ENCODE results near the gene COL4A6.

Gene COL4A6

DNA sequence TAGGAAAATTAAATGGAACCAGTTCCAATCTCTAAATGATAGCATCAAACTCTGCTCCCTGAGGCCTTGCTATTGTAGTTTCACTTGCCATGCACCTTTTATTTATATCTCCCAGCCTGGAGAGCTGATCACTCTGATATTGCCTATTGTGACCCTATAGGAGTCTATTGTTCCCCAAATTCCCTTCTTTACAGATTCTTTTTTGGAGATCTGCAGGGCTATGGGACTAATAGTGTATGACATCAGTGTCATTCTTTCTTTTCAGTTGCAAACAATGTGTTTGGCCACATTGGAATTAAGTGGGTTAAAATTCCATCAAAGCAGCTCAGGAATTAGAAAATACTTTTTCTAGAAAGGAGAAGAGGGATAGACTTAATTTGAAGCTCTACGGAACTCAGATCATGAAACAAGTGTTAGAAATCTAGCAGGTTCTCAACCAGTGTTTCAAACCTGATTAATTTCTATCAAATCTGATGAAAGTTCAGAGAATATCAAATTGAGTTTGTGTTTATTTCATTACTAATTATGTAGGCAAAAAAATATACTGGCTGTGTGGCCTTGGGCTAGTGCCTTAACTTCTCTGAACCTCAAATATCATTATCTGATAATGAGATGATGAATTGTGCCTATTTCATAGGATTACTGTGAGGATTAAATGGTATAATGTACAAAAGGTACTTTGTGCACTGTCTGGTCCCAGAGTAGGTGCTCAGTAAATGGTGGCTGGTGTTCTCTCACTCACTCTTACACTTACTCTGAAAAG is 71.4 kb downstream of the COL4A6 start:
- H3K79me2 ChIP-seq (ENCODE audit: insufficient read depth, low read length), result no peaks in the 10 kb centered on the region
- H3K4me2 ChIP-seq (ENCODE audit: low read length), result no peak overlapping the region
- no peaks in the 10 kb centered on the region for H4K20me1 ChIP-seq (ENCODE audit: insufficient read depth, low read length)
- no peaks in the 10 kb centered on the region for H3K36me3 ChIP-seq (ENCODE audit: insufficient read depth, low read length)
- H3K9me2 ChIP-seq (ENCODE audit: low read depth, low read length), result no peaks in the 10 kb centered on the region
- TF ChIP-seq EZH2 (IDR thresholded peaks at IDR 0.05; ENCODE audit: borderline replicate concordance, low read length), result no peak
- TF ChIP-seq, protein P1, sequence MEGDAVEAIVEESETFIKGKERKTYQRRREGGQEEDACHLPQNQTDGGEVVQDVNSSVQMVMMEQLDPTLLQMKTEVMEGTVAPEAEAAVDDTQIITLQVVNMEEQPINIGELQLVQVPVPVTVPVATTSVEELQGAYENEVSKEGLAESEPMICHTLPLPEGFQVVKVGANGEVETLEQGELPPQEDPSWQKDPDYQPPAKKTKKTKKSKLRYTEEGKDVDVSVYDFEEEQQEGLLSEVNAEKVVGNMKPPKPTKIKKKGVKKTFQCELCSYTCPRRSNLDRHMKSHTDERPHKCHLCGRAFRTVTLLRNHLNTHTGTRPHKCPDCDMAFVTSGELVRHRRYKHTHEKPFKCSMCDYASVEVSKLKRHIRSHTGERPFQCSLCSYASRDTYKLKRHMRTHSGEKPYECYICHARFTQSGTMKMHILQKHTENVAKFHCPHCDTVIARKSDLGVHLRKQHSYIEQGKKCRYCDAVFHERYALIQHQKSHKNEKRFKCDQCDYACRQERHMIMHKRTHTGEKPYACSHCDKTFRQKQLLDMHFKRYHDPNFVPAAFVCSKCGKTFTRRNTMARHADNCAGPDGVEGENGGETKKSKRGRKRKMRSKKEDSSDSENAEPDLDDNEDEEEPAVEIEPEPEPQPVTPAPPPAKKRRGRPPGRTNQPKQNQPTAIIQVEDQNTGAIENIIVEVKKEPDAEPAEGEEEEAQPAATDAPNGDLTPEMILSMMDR (IDR thresholded peaks at IDR 0.05; ENCODE audit: low read length), result no peak
- H3K4me1 ChIP-seq (ENCODE audit: insufficient read depth, low read length, severe bottlenecking), result no peaks in the 10 kb centered on the region
- no peaks in the 10 kb centered on the region for H3K27me3 ChIP-seq (ENCODE audit: insufficient read depth, low read length)
- no peak overlapping the region for H3K9ac ChIP-seq (ENCODE audit: low read length)
- H2AFZ ChIP-seq (ENCODE audit: low read length), result no peak overlapping the region
- no peaks in the 10 kb centered on the region for H3K9me3 ChIP-seq (ENCODE audit: low read length)
- H3K27ac ChIP-seq (ENCODE audit: low read depth, low read length, poor library complexity, severe bottlenecking), result no peak overlapping the region
- H3K4me3 ChIP-seq (ENCODE audit: low read depth, low read length, poor library complexity, severe bottlenecking), result no peak overlapping the region
- H3F3A ChIP-seq (ENCODE audit: insufficient read depth, low read length), result no peaks in the 10 kb centered on the region

DNA sequence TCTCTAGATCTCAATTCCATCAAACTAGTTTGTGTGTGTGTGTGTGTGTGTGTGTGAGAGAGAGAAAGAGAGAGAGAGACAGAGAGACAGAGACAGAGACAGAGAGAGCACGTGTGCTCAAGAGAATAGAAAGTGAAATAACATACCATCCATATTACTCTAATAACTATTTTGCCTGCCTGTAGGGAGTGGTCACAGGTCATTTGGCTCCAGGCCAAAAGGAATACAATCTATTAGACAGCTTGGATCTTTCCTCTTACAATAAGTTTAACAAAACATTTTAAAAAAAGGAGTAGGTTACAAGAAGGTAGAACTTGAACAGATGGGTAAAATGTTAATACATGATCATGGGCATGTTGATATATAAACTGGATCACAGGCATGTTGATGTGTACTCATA is 76.2 kb downstream of the COL4A6 start:
- no peaks in the 10 kb centered on the region for H3K36me3 ChIP-seq (ENCODE audit: insufficient read depth, low read length)
- no peaks in the 10 kb centered on the region for H4K20me1 ChIP-seq (ENCODE audit: insufficient read depth, low read length)
- H3K27ac ChIP-seq (ENCODE audit: low read depth, low read length, poor library complexity, severe bottlenecking), result no peak overlapping the region
- no peak overlapping the region for H3K4me3 ChIP-seq (ENCODE audit: low read depth, low read length, poor library complexity, severe bottlenecking)
- H3K9ac ChIP-seq (ENCODE audit: low read length), result no peak overlapping the region
- no peaks in the 10 kb centered on the region for H3K27me3 ChIP-seq (ENCODE audit: insufficient read depth, low read length)
- H3K9me3 ChIP-seq (ENCODE audit: low read length), result no peaks in the 10 kb centered on the region
- H3K9me2 ChIP-seq (ENCODE audit: low read depth, low read length), result no peaks in the 10 kb centered on the region
- H3K4me2 ChIP-seq (ENCODE audit: low read length), result no peak overlapping the region
- H3F3A ChIP-seq (ENCODE audit: insufficient read depth, low read length), result no peaks in the 10 kb centered on the region
- H3K4me1 ChIP-seq (ENCODE audit: insufficient read depth, low read length, severe bottlenecking), result no peaks in the 10 kb centered on the region
- TF ChIP-seq, protein P1 (IDR thresholded peaks at IDR 0.05; ENCODE audit: low read length), result no peak
- TF ChIP-seq EZH2 (IDR thresholded peaks at IDR 0.05; ENCODE audit: borderline replicate concordance, low read length), result no peak
- H3K79me2 ChIP-seq (ENCODE audit: insufficient read depth, low read length), result no peaks in the 10 kb centered on the region
- no peak overlapping the region for H2AFZ ChIP-seq (ENCODE audit: low read length)

DNA sequence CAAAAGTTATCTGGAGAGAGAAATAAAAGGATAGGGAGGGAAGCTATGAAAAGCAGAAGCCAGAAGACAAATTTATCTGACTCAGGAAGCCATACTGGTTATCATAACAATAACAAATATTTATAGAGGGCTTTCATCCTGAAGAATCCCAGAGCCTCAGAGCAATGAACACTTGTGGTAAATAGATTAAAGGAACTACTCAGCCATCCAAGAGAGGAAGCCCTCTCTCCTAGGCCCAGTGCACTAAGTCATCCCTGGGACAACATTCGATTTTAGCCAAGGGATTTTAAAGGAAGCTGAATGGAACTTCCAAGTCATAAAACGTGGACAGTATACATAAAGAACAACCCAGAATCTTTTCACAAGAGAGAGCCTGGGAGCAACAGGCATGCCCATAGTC is 76.9 kb downstream of the COL4A6 start:
- TF ChIP-seq EZH2 (IDR thresholded peaks at IDR 0.05; ENCODE audit: borderline replicate concordance, low read length), result no peak
- TF ChIP-seq, protein P1 (IDR thresholded peaks at IDR 0.05; ENCODE audit: low read length), result no peak
- no peaks in the 10 kb centered on the region for H3K27me3 ChIP-seq (ENCODE audit: insufficient read depth, low read length)
- no peaks in the 10 kb centered on the region for H4K20me1 ChIP-seq (ENCODE audit: insufficient read depth, low read length)
- no peaks in the 10 kb centered on the region for H3K9me2 ChIP-seq (ENCODE audit: low read depth, low read length)
- no peaks in the 10 kb centered on the region for H3F3A ChIP-seq (ENCODE audit: insufficient read depth, low read length)
- H3K36me3 ChIP-seq (ENCODE audit: insufficient read depth, low read length), result no peaks in the 10 kb centered on the region
- no peaks in the 10 kb centered on the region for H3K4me1 ChIP-seq (ENCODE audit: insufficient read depth, low read length, severe bottlenecking)
- no peaks in the 10 kb centered on the region for H3K79me2 ChIP-seq (ENCODE audit: insufficient read depth, low read length)
- H3K9me3 ChIP-seq (ENCODE audit: low read length), result no peaks in the 10 kb centered on the region
- no peak overlapping the region for H3K4me3 ChIP-seq (ENCODE audit: low read depth, low read length, poor library complexity, severe bottlenecking)
- no peak overlapping the region for H3K9ac ChIP-seq (ENCODE audit: low read length)
- no peak overlapping the region for H3K4me2 ChIP-seq (ENCODE audit: low read length)
- H2AFZ ChIP-seq (ENCODE audit: low read length), result no peak overlapping the region
- no peak overlapping the region for H3K27ac ChIP-seq (ENCODE audit: low read depth, low read length, poor library complexity, severe bottlenecking)

All from OCI-LY1 (cell line).